ENCODE results near the gene DNAJA3.

DNAJA3 gene

DNA sequence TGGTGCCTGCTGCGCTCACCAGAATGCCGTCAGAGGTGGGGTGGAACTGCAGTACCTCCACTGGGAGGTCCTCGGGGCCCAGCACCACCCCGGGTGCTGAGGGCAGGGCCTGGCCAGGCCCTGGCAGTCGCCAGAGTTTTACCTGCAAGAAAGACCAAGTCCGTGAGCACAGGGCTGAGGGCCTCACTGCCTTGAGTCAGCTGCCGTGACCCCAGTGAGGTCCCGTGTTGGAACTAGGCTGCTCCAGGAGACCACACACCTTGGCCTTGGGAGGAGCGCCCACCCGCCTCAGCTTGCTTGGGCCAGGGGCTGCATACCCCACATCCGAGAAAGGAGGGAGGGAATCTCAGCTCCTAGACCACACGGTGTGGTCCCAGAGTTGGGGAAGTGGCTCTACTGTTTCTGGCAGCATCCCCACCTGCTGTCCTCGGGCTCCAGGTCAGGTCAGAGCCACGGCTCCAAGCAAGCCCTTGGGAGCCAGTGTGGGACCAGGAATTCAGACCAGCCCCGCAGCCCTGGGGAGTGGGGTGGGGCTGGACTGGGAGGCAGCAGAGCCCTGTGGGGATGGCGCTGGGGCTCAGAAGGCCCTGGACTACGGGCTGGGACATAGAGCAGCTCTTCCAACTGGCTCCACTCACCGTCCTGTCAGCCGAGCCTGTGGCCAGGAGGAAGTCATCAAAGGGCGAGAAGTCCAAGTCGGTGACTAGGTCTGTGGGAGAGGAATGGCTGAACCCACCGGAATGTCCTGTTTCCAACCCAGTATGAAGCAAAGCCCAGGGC, 17.9 kb upstream of the DNAJA3 start:
- no peak for DNase-seq (ENCODE audit: low read depth)

DNA sequence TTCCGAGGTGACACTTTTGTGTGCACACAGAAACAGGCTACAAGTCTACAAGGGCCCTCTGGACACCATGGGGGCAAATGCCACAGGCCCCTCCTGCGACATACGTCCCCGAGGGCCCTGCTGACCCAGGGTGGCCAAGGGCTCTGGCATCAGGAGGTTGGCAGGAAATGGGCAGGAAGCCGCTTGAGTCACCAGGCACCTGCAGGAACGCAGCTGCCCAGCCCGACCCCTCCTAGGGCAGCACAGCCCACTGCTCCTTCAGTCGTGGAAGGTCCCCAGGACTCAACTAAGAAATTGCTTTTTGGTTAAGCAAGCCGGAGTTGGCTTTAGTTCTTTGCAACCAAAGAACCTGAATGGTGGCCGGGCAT, 17.4 kb upstream of the DNAJA3 start:
- no peak for DNase-seq (ENCODE audit: low read depth)

DNA sequence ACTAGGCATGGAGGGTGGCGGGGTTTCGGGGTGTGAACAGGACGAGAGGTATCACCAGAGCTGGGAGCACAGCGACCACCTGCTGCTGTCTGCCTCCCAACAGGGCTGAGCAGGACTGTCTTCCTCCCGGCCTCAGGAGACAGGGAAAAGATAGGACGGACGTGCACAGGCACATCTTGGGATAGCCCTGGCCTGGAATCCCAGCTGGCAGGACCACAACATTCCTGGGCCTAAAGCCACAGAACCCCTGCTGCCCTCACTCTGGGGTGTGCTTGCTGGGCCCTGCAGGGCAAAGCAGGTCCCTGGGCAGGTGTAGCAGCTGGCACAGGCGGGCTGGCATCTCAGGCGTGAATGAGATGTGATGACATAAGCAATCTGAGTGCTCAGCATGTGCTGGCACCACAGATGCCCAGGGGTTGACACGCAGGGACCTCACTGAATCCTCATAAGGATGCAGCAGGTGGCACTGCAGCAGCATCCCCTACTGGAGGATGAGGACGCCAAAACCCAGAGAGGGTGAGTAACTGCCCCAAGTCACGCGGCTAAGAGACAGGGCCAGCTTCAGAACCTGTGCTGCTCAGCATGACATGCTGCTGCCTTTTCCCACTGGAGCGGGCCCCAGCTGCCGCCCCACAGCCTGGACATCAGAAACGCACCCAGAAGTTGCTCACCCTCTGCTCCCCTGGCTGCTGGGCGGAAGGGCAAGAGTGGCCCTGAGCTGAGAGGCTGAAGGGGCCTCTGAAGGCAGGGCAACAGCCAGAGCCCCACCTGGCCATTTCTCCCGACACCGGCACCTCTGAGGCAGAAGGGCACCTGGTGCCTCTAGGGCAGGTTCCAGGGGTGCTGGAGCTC, 16.4 kb upstream of the DNAJA3 start:
- DNase-seq (ENCODE audit: low read depth), result no peak

DNA sequence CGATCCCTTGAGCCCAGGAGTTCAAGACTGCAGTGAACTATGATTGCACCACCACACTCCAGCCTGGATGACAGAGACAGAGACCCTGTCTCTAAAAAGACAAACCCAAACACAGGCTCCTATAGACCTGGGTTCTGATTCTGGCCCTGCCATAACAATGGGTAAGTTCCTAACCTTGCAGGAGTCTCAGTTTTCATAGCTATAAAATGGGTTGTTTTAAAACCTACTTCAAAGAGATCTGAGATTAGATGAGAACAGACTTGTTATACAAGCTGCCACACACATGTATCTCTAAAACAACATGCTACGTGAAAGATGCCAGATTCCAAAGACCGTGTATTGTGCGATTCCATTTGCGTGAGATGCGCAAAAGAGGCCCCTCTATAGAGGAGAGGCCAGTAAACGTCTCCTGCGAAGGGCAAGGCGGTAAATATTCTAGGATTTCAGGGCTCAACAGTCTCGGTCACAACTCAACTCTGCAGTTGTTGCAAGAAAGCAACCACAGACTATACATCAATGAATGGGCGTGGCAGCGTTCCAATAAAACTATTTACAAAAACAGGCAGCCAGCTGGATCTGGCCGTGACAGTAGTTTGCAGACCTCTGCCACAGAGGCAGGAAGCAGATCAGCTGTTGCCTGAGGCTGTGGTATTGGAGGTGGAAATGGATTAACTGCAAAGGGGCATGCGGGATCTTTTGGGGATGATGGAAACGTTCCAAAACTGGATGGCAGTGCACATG, 15.2 kb upstream of the DNAJA3 start:
- DNase-seq (ENCODE audit: low read depth), result no peak

DNA sequence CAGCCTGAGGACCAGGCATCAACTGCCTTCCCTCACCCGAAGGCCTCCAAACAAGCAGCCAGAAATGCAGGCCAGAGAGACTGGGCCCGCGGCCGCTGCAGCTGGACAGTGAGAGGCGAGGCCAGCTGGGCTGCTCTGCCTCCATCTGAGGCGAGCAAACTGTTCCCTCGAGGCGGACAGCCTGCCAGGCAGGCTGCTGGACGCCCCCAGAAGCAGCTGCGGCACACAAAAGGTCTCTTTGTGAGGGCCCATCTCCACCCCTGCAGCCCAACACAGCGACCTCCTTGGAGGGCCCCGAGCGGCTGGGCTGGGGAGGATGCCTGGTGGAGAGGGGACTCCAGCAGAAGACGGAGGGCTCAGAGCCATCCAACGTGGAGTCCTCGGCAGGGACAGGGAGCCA, 14.0 kb upstream of the DNAJA3 start:
- DNase-seq (ENCODE audit: low read depth), result no peak

DNA sequence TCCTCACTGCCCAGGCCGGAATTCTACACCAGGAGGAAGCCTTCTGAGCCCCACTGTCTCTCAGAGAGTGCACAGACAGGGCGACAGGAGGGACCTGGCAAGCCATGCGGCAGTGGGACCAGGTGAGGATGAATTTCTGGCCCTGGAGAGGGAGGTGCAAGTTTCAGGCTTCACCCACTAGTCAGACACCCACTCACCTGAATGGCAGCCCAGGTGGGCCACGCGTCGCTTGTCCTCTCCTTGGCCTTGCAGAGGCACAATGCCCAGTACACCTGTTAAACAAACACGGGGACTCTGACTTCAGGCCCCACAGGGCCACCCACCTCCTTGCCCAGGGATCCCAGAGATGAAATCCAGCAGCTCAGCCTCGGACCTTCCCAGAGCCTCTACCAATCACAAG, 13.5 kb upstream of the DNAJA3 start:
- no peak for DNase-seq (ENCODE audit: low read depth)

DNA sequence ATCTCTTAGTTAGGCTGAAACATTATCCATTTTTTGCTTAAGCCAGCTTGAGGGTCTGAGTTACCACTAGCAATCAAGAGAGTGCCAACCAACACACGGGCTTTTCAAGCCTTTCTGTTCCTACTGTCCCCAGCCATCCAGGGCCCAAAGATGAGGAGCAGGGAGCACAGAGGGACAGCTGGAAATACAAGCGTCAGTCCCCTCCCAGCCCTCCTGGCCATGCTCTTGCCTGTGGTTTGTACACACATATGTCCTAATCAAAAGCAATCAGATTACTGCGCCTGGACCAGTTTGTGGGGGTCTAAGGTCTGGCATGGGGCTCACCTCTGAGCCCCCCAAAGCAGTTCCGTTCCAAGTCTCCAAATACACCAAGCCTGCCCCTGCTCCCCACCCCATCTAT, 12.8 kb upstream of the DNAJA3 start:
- DNase-seq (ENCODE audit: low read depth), result no peak

DNA sequence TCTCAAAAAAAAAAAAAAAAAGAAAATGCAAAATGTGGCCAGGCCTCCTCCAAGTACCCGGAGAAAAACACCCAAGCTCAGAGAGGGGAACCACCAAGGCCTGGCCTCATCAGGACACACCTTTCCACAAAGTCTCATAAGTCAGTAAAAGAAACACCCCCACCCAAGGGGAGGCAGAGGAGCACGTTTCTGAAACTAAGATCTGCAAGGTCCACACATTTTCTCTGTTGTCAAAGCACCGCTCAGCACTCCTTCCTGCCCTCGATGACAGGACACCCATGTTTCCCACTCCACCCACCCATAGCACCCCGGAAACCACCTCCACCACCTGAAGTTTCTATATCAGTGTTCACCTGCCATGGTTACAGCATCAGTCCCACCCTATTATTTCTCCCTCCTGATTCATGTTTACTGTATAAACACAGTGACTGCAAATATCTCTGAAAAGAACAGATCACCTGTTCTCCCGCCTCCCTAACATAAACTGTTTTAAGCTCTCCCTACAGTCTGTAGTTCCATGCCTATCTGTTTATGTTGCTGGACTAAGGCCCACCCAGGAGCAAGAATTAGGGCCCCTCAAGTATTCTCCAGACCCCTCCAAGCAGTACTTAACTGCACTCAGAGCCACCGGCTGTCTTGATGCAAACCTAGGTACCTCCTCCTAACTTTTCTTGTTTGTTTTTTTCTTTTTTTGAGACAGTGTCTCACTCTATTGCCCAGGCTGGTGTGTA, 11.3 kb upstream of the DNAJA3 start:
- peak; percentile 80 for DNase-seq (ENCODE audit: low read depth)

DNA sequence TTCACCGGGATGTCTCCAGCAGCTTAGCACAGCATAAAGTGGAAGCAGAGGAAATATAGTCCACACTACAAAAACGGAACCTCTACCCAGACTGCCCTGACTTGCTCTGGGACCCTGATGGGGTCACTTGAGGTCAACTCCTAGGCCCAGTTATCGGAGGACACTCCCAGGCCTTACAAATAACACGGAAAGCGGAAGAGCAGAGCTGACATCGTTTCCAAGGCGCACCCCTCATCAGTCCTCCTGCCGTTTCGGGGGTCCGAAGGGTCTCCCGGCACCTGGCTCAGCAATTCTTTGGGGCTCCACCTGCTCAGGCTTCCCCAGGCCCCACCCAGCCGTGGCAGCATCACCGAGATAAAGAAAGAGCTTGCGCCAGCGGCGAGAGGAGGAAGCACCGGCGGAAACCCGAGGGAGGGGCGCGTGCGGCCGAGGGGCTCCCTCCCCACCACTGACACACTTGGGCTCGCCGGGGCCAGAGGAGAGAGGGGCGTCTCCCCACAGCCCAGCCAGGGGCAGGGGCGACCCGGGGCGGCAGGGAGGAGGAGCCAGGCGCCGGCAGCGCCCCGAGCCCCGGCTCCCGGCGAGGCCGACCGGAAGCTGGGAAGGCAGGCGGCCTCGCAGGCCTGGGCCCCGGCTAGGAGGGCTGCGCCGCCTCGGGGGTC, 10.0 kb upstream of the DNAJA3 start:
- peak; percentile 46 for DNase-seq (ENCODE audit: low read depth)

DNA sequence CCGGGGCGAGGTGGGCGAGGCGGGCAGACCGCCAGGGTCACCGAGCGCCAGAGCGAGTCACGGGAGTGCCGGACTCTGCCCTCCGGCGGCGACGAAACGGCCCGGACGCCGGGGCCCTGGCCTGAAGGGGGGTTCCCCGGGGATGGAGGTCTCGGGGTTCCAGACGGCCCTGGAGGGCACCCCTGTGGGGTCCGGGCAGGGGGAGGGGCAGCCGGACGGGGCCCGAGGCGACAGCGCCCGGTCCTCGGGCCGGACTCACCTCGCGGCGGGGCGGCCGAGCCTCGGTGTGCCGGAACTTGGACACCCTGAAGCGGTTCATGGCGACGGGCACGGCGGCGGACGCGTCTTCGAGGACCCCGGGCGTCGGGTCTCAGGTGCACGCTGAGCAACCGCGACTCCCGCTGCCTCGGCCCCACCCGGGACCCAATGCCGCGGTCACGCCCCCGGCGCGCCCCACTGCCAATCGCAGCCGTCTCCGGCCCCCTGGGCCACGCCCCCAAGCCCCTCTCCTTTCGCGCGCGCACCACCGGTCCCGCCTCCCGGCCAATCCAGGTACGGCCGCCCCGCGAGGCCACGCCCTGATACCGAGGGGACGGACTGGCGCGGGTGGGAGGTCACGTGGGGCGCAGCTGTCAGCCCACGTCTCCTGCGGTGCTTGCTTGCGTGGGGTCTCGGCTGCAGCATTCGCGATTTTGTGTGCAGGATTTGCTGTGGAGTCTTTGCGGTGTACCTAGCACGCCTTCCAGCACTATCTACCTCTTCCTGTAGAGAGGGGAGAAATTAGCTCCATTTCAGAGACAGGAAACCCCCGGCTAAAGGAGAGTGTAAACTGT, 9.3 kb upstream of the DNAJA3 start, which contains the start of gene CORO7:
Gene CORO7, minus strand, starts transcription at position 397 of the 833 bp plus-strand sequence. Its CDS starts 78 bp downstream, at position 319.
- DNase-seq (ENCODE audit: low read depth), result peak; percentile 98

DNA sequence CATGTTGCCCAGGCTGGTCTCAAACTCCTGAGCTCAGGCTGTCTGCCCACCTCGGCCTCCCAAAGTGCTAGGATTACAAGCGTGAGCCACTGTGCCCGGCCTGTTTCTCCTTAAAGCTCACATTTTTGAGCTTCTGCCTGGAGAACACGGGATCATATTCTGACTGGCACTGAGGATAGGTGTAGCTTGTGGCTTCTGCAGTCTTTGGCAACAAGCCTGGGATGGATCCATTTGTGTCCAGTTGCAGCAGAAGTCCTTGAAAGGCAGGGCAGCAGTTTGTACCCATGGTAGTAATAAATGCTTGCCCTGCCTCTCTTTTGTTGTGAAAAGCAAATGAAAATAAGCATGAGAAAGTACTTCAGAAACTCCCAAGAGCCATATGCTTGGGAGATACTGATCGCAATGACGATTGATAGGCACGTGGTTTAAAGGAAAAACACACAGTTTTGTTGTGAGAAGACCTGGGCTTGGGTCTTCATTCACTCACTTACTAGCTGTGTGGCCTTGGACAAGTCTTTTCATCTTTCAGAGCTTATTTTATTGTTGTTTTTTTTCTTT, 6.2 kb upstream of the DNAJA3 start:
- no peak for DNase-seq (ENCODE audit: low read depth)

DNA sequence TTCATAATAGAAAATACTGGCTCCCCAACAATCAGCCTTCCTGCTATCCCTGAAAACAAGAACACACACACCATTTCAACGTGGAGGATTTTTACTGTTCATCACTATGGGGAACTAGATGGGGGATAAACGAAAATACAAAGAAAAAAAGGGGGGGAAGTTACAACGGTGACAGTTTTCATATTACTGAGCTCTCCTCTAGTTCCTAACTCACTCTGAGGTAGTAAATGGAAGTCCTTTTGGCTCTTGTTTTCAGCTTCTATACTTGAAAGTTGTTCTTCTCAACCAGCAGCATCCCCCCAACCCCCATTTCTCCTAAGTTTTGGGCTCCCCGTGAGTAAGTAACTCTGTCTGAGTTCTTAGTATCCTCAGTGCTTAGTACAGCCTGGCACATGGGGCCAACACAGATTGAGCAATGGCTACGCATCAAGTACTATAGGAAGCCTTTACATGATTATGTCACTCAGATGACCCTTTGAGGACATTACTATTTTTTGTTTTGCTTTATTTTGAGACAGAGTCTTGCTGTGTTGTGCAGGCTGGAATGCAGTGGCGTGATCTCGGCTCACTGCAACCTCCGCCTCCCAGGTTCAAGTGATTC, 5.1 kb upstream of the DNAJA3 start:
- no peak for DNase-seq (ENCODE audit: low read depth)

DNA sequence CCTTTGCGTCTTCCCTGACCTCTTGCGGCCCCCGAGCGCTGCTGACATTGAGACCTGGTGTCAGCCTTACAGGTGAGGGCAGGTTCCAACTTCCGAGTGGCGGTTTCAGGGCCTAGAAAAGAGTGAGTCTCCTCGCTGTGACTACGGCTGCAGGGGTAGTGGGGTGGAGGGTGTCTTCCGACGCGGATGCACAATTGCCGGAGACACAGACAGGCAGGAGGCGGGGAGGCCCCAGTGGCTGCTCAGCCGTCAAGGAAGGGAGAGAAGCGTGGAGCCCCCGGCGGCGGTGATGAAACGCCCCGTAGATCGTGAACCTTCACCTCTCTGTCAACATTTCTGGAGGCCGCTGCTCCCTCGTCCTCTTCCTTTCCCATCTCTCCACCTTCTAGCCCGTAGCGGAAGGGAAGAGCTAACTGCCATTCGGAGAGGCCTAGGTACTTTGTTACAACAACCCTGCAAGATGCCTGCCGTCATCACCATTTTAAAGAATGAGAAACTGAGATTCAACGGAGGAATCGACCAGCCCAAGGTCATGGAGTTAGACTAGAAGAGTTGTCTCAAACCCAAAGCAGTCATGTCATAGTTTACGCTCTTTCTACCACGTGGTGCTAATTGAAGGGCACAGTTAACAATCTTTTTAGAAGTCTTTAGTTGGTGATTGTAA, 485 bp downstream of the DNAJA3 start:
- no peak for DNase-seq (ENCODE audit: low read depth)

DNA sequence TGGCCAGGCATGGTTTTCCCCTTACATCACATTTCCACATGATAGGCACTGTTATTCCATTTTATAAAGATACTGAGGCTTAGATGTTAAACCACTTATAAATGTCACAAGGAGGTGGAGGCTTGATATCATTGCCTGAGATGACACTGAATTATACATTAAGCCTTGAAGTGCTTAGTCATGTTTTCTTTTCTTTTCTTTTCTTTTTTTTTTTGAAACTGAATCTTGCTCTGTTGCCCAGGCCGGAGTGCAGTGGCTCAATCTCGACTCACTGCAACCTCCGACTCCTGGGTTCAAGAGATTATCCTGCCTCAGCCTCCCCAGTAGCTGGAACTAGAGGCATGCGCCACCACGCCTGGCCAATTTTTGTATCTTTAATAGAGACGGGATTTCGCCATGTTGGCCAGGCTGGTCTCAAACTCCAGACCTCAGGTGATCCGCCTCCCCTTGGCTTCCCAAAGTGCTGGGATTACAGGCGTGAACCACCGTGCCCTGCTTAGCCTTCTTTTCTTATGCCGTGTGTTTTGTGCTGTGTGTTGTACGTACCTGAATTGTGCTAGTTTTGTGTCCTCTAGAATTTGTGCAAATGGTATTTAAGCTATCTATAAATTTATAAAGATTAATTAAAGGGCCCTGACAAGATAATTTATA, 1.2 kb downstream of the DNAJA3 start:
- no peak for DNase-seq (ENCODE audit: low read depth)

DNA sequence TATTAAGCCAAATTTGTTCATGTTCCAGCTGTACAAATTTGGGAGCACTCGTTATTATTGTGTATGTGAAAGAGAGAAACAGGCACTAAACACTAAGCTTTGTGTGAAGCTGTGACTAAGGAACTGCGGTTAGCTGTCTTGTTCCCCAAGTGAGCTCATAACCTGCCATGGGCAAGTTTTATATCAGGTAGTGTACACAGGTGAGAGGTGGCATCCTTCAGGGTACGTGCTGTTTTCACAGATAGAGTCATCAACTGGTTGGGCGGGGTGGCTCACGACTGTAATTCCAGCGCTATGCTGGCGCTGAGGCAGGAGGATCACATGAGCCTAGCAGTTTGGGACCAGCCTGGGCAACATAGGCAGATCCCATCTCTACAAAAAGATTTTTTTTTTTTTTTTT, 2.8 kb downstream of the DNAJA3 start:
- DNase-seq (ENCODE audit: low read depth), result no peak

DNA sequence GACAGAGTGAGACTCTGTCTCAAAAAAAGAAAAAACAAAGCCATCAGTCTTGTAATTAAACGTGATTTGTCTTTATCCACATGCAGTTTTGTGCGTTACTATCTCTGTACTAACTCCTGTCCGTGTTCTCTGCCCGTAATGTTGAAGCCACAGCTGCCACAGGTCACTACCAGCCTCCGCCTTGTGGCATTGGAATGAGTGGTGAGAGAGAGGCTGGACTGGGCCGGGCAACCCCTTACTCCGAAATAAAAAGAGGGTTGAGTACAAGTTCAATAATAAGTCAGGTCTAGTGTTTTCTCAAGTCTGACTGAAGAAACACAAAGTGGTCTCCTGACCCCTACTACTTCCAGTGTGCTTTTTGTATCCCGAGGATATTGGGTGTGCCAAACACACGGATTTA, 5.4 kb downstream of the DNAJA3 start:
- no peak for DNase-seq (ENCODE audit: low read depth)

DNA sequence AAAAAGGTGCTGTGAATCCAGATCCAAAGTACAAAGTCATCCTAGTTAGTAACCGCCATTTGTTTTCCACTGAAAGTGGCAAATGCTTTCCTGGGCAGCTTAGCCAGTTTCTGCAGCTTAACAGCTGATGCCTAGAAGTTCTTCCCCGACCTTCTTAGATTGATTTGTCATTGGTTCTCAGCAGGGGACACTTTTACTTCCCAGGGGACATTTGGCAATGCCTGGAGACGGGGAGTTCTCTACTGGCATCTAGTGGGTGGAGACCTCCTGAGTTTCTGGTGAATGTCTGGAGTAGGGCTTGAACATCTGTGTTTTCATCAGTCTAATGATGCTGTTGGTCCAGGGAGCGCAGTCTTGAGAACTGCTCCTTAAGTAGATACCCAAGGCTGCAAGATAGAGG, 7.6 kb downstream of the DNAJA3 start:
- no peak for DNase-seq (ENCODE audit: low read depth)

DNA sequence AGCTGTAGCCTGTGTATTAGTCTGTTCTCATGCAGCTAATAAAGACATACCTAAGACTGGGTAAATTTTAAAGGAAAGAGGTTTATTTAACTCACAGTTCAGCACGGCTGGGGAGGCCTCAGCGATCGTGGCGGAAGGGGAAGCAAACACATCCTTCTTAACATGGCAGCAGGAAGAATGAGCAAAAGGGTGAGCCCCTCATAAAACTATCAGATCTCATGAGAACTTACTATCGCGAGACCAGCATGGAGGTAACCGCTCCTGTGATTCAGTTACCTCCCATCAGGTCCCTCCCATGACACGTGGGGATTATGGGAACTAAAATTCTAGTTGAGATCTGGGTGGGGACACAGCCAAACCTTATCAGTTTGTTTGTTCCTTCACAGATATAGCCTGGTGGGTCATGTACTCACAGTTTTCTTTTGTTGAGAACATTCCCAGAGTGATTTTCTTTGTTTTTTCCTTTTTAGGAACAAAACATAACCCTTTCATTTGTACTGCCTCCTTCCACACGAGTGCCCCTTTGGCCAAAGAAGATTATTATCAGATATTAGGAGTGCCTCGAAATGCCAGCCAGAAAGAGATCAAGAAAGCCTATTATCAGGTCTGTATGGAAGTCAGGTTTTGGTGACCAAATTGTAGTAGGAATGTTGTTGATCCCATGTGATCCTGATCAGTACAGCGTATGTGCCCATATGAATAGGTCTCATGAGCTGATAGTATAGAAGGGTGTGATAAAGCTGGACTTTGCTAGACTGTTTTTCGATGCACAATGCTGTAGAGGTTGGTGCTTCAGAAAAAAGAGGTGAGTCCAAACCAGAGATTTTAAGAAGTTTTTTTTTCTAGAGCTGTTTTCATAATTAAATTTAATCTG, 8.5 kb downstream of the DNAJA3 start:
- no peak for DNase-seq (ENCODE audit: low read depth)

Data from activated T-helper 9 cell treated with anti-CD3 and anti-CD28 coated beads, Interleukin-2, amount 50 U/mL, for 16 hours (primary cell).